ENCODE data around the gene ECSCR.

ECSCR gene

GRCh38 chr5:139470821-139471300 lies 8.3 kb upstream of the ECSCR start, which contains the start of gene SMIM33 (continued):
- TF ChIP-seq BCL6B (tag by site-specific recombination; IDR thresholded peaks at IDR 0.05) (no peak), ZIC2 (tag by site-specific recombination; IDR thresholded peaks at IDR 0.05) (no peak), ZNF544 (tag by site-specific recombination; IDR thresholded peaks at IDR 0.05) (no peak), ZBTB6 (tag by site-specific recombination; IDR thresholded peaks at IDR 0.05) (no peak)

GRCh38 chr5:139468421-139468931 lies 5.9 kb upstream of the ECSCR start:
- ChIA-PET POLR2A (interaction anchor here (1.7 kb wide), 1 partner anchor 29 kb away, joined by 4 read pairs; the partner anchor contains the start of gene DNAJC18), CTCF (no interaction called here)
- Histone ChIP-seq H3K27ac (ENCODE audit: extremely low read depth, low read depth, low read length) (no peak overlapping the region), H3K4me3 (ENCODE audit: low read depth, low read length) (no peak overlapping the region), H3K9me3 (ENCODE audit: control insufficient read depth, insufficient read depth, low read depth, low read length) (no peaks in the 10 kb centered on the region), H3K36me3 (ENCODE audit: control insufficient read depth in 2 of 2, insufficient read depth in 1 of 2, low read length in 2 of 2) (no peaks in the 10 kb centered on the region; a peak in 1 of 3 replicates), H3K4me1 (ENCODE audit: control insufficient read depth, insufficient read depth, low read length) (no peaks in the 10 kb centered on the region)
- no peak for TF ChIP-seq TCF7L2 (IDR thresholded peaks at IDR 0.05; ENCODE audit: borderline replicate concordance, low read depth, low read length)
- peak; percentile 30; the same call in 1 of the 2 replicates for TF ChIP-seq SCRT2 (tag by site-specific recombination; IDR thresholded peaks at IDR 0.05)
- 0 out of 2 replicates have a peak, but pooled peaks have one; percentile 15 for TF ChIP-seq CTCF (tag by site-specific recombination; IDR thresholded peaks at IDR 0.05)

GRCh38 chr5:139461698-139462097 lies 845 bp downstream of the ECSCR start:
- no peak overlapping the region for H3K4me3 ChIP-seq (ENCODE audit: low read depth, low read length)
- no peak overlapping the region for H3K27ac ChIP-seq (ENCODE audit: extremely low read depth, low read depth, low read length)
- no peaks in the 10 kb centered on the region; a peak in 1 of 3 replicates for H3K36me3 ChIP-seq (ENCODE audit: control insufficient read depth in 2 of 2, insufficient read depth in 1 of 2, low read length in 2 of 2)
- H3K4me1 ChIP-seq (ENCODE audit: control insufficient read depth, insufficient read depth, low read length), result no peaks in the 10 kb centered on the region; the same call in 1 of the 2 replicates
- POLR2A ChIA-PET, result no interaction called here
- H3K9me3 ChIP-seq (ENCODE audit: control insufficient read depth, insufficient read depth, low read depth, low read length), result no peaks in the 10 kb centered on the region
- CTCF ChIA-PET, result interaction anchor here (1.2 kb wide), 1 partner anchor 56 kb away, joined by 3 read pairs; no protein-coding TSS in a partner anchor
- no peak for TF ChIP-seq ZBTB49 (tag by site-specific recombination; IDR thresholded peaks at IDR 0.05; ENCODE audit: low read depth)
- no peak for TF ChIP-seq ZNF701 (tag by site-specific recombination; IDR thresholded peaks at IDR 0.05)
- no peak for TF ChIP-seq ZNF549 (tag by site-specific recombination; IDR thresholded peaks at IDR 0.05)
- no peak for TF ChIP-seq ELK4 (IDR thresholded peaks at IDR 0.05; ENCODE audit: borderline replicate concordance, low read depth, low read length)
- TF ChIP-seq ZNF280D (tag by site-specific recombination; IDR thresholded peaks at IDR 0.05), result no peak
- no peak for TF ChIP-seq ZNF37A (tag by site-specific recombination; IDR thresholded peaks at IDR 0.05)
- no peak for TF ChIP-seq ZNF211 (tag by site-specific recombination; IDR thresholded peaks at IDR 0.05; ENCODE audit: low read depth)
- TF ChIP-seq ZNF302 (tag by site-specific recombination; IDR thresholded peaks at IDR 0.05; ENCODE audit: low read depth), result no peak
- TF ChIP-seq ZNF335 (tag by site-specific recombination; conservative IDR thresholded peaks at IDR 0.05), result no peak
